Activated gamma-delta T cell treated with Interleukin-2 at 50 U/mL for 16 hours (primary cell): Measurements from ENCODE around the gene IQCE.
A peak's percentile ranks its signal among the peaks of the same experiment; 100 is the strongest.
"Not testable (repeated sequence)": the region's sequence is repeated elsewhere in the genome, so short reads cannot be mapped to it uniquely, and the experiment has no call there.

ENCODE experiments used
- DNase-seq: peaks from one replicate; pipeline ENCODE4 v3.0.0-alpha.2; 2020

The IQCE gene

GRCh38 chr7:2521341-2521745 lies 37.4 kb upstream of the IQCE start:
- no peak for DNase-seq

- DNase-seq: peak; percentile 77
These were observed 36.7 kb upstream of the IQCE start for GRCh38 chr7:2521952-2522591.

GRCh38 chr7:2522780-2523433 lies 35.9 kb upstream of the IQCE start:
- no peak for DNase-seq

- no peak for DNase-seq
These were observed 35.3 kb upstream of the IQCE start for GRCh38 chr7:2523461-2523936.

GRCh38 chr7:2523941-2524807 lies 34.6 kb upstream of the IQCE start:
- DNase-seq: no peak

GRCh38 chr7:2524808-2525657 lies 33.7 kb upstream of the IQCE start:
- no peak for DNase-seq

- no peak for DNase-seq
These were observed 32.8 kb upstream of the IQCE start for GRCh38 chr7:2525658-2526630.

- DNase-seq: peak; percentile 3
These were observed 31.9 kb upstream of the IQCE start for GRCh38 chr7:2526659-2527504.

GRCh38 chr7:2527505-2528467 lies 31.0 kb upstream of the IQCE start:
- peak; percentile 67 for DNase-seq

GRCh38 chr7:2528481-2529095 lies 30.2 kb upstream of the IQCE start:
- DNase-seq: no peak

GRCh38 chr7:2529161-2530070 lies 29.4 kb upstream of the IQCE start:
- peak; percentile 68 for DNase-seq

- peak; percentile 84 for DNase-seq
These were observed 28.4 kb upstream of the IQCE start for GRCh38 chr7:2530071-2530987.

GRCh38 chr7:2530994-2531795 lies 27.6 kb upstream of the IQCE start:
- DNase-seq: not testable (repeated sequence)

GRCh38 chr7:2531796-2532110 lies 27.0 kb upstream of the IQCE start:
- not testable (repeated sequence) for DNase-seq

GRCh38 chr7:2532199-2532772 lies 26.5 kb upstream of the IQCE start:
- not testable (repeated sequence) for DNase-seq
